OCI-LY7 (cell line): ENCODE results near the gene CTNNA3.

ENCODE experiments used
- EZH2phosphoT487 ChIP-seq: fragments of 200-600 bp; sonication (generic); IDR thresholded peaks from 2 replicates; pipeline ENCODE4 v1.6.1; 2018; ENCODE audit warnings: low read depth, borderline replicate concordance, mild to moderate bottlenecking, mixed run types, antibody characterized with exemption, low read length, moderate library complexity, mixed read lengths
- TF ChIP-seq, protein P1 (sequence below): fragments of 200-600 bp; sonication (generic); conservative IDR thresholded peaks from 2 replicates; pipeline ENCODE4 v1.5.1; 2014; ENCODE audit warnings: mild to moderate bottlenecking, antibody characterized with exemption, low read length, moderate library complexity, mixed read lengths

DNA sequence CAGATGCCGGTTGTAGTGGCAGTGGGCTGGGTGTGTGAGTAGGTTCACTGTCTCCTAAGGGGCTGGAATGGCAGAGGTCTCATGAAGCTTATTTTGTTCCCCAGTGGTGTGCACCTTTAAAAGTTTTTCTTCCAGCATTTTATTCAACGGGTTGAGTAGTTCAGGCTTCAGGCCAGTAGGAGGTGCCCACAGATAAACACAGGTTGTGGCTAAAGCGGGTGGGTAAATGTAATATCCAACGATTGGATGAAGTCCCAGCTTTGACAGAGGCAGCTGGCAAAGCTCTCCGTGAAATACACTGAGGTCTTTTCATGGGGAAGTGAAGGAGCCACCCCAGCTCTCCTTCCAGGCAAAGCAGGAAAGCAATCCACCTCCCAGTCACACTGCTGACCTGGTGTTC lies 1109.9 kb downstream of the CTNNA3 start:
- TF ChIP-seq, protein P1, sequence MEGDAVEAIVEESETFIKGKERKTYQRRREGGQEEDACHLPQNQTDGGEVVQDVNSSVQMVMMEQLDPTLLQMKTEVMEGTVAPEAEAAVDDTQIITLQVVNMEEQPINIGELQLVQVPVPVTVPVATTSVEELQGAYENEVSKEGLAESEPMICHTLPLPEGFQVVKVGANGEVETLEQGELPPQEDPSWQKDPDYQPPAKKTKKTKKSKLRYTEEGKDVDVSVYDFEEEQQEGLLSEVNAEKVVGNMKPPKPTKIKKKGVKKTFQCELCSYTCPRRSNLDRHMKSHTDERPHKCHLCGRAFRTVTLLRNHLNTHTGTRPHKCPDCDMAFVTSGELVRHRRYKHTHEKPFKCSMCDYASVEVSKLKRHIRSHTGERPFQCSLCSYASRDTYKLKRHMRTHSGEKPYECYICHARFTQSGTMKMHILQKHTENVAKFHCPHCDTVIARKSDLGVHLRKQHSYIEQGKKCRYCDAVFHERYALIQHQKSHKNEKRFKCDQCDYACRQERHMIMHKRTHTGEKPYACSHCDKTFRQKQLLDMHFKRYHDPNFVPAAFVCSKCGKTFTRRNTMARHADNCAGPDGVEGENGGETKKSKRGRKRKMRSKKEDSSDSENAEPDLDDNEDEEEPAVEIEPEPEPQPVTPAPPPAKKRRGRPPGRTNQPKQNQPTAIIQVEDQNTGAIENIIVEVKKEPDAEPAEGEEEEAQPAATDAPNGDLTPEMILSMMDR, result 0 out of 2 replicates have a peak, but pooled peaks have one; percentile 16
- TF ChIP-seq EZH2phosphoT487, result no peak
